ENCODE data around the gene ATP11C. TPM values are rescaled to one million over a fixed set of nuclear protein-coding genes. Genes with fewer than 3 reads are reported as not detected.

Gene ATP11C
- total and polyA plus RNA-seq, 7 donors: 4.2 to 32.0 (median 17.2) TPM

GRCh38 chrX:139933904-139934303, 1.1 kb upstream of the ATP11C start:
- Histone ChIP-seq H3K36me3 (no peaks in the 10 kb centered on the region), H3K4me1 (peaks cover 0 to 11% (median 3%) of the 10 kb centered on the region in 4 donors), H3K4me3 (peak overlapping the region; percentile 67 to 86 (median 74)), H3K27me3 (no peaks in the 10 kb centered on the region), H3K9me3 (no peaks in the 10 kb centered on the region), H3K27ac (peak overlapping the region; percentile 95 to 99 (median 98))
- no peak for DNase-seq
- intact Hi-C loops (cut with DNase I): loop anchor here (5.0 kb wide), 1 partner anchor 102 kb away; no protein-coding TSS in a partner anchor
- TF ChIP-seq POLR2A (IDR thresholded peaks at IDR 0.05) (no peak), EP300 (IDR thresholded peaks at IDR 0.05) (no peak), POLR2AphosphoS5 (IDR thresholded peaks at IDR 0.05) (no peak)
- 21 to 62% methylated on average over 15 of the region's 15 CpGs for WGBS, 2 donors

- DNase-seq: peak; percentile 73
- intact Hi-C loops (cut with DNase I): loop anchor here (5.0 kb wide), 1 partner anchor 100 kb away; no protein-coding TSS in a partner anchor
- no peaks in the 10 kb centered on the region for H3K9me3 ChIP-seq
Observed at GRCh38 chrX:139932073-139932900, 566 bp downstream of the ATP11C start.

GRCh38 chrX:139931646-139932072, 1.2 kb downstream of the ATP11C start:
- Histone ChIP-seq H3K36me3 (no peaks in the 10 kb centered on the region), H3K9me3 (no peaks in the 10 kb centered on the region), H3K27ac (peak overlapping the region; percentile 95 to 99 (median 98)), H3K4me1 (peaks cover 0 to 11% (median 3%) of the 10 kb centered on the region in 4 donors), H3K4me3 (peak overlapping the region; percentile 67 to 86 (median 74)), H3K27me3 (no peaks in the 10 kb centered on the region)
- DNase-seq: no peak
- intact Hi-C loops (cut with DNase I): loop anchor here (5.0 kb wide), 1 partner anchor 99 kb away; no protein-coding TSS in a partner anchor
- no peak for TF ChIP-seq CTCF (IDR thresholded peaks at IDR 0.05)
- no peak for TF ChIP-seq EP300 (IDR thresholded peaks at IDR 0.05)
- TF ChIP-seq POLR2A (IDR thresholded peaks at IDR 0.05): no peak
- TF ChIP-seq POLR2AphosphoS5 (IDR thresholded peaks at IDR 0.05): no peak
- 0 to 1% methylated on average over 33 of the region's 33 CpGs for WGBS, 2 donors

More at GRCh38 chrX:139932073-139932900, 566 bp downstream of the ATP11C start:
- TF ChIP-seq POLR2A (IDR thresholded peaks at IDR 0.05) (no peak), POLR2AphosphoS5 (IDR thresholded peaks at IDR 0.05) (peak in 2 of 4 donors; percentile 34 to 38)
- Histone ChIP-seq H3K27ac (peak overlapping the region; percentile 95 to 99 (median 98)), H3K4me1 (peaks cover 0 to 11% (median 3%) of the 10 kb centered on the region in 4 donors), H3K4me3 (peak overlapping the region; percentile 67 to 86 (median 74)), H3K36me3 (no peaks in the 10 kb centered on the region), H3K27me3 (no peaks in the 10 kb centered on the region)
- WGBS, 2 donors: 0% methylated on average over 109 of the region's 109 CpGs

- Histone ChIP-seq H3K27me3 (no peaks in the 10 kb centered on the region), H3K9me3 (no peaks in the 10 kb centered on the region), H3K4me3 (peak overlapping the region; percentile 67 to 86 (median 74)), H3K27ac (peak overlapping the region; percentile 95 to 99 (median 98)), H3K36me3 (no peaks in the 10 kb centered on the region), H3K4me1 (peaks cover 0 to 11% (median 3%) of the 10 kb centered on the region in 4 donors)
- DNase-seq: peak; percentile 63
- WGBS, 2 donors: 1 to 2% methylated on average over 27 of the region's 27 CpGs
- TF ChIP-seq CTCF (IDR thresholded peaks at IDR 0.05): no peak
- TF ChIP-seq EP300 (IDR thresholded peaks at IDR 0.05): no peak
- no peak for TF ChIP-seq POLR2AphosphoS5 (IDR thresholded peaks at IDR 0.05)
- TF ChIP-seq POLR2A (IDR thresholded peaks at IDR 0.05): no peak
- intact Hi-C loops (cut with DNase I): loop anchor here (5.0 kb wide), 1 partner anchor 99 kb away; no protein-coding TSS in a partner anchor
Observed at GRCh38 chrX:139930916-139931645, 1.8 kb downstream of the ATP11C start.

GRCh38 chrX:139930401-139930800, 2.5 kb downstream of the ATP11C start:
- no peaks in the 10 kb centered on the region for H3K27me3 ChIP-seq
- H3K27ac ChIP-seq: no peak overlapping the region
- WGBS, 2 donors: 33 to 68% methylated on average over 4 of the region's 4 CpGs
- peaks cover 0 to 17% (median 3%) of the 10 kb centered on the region in 4 donors for H3K4me1 ChIP-seq
- H3K4me3 ChIP-seq: peak overlapping the region in 2 of 4 donors; percentile 68 to 81
- H3K9me3 ChIP-seq: no peaks in the 10 kb centered on the region
- no peaks in the 10 kb centered on the region for H3K36me3 ChIP-seq
- TF ChIP-seq POLR2AphosphoS5 (IDR thresholded peaks at IDR 0.05) (no peak), EP300 (IDR thresholded peaks at IDR 0.05) (no peak), CTCF (IDR thresholded peaks at IDR 0.05) (no peak), POLR2A (IDR thresholded peaks at IDR 0.05) (no peak)
- DNase-seq: no peak
- intact Hi-C loops (cut with DNase I): loop anchor here (5.0 kb wide), 1 partner anchor 98 kb away; no protein-coding TSS in a partner anchor

Measured in sigmoid colon (tissue), 7 donors.